ENCODE measurements around the gene FKBP6.

GRCh38 chr7:73359746-73360375 is 31.9 kb downstream of the FKBP6 start:
- no peak for TF ChIP-seq CTCF (IDR thresholded peaks at IDR 0.05; ENCODE audit: borderline replicate concordance, extremely low read depth, low read length, poor library complexity, severe bottlenecking)
- TF ChIP-seq EZH2 (IDR thresholded peaks at IDR 0.05; ENCODE audit: borderline replicate concordance, low read depth, low read length, severe bottlenecking), result no peak

Measured in DND-41 (cell line).